Stimulated activated CD8-positive, alpha-beta memory T cell treated with anti-CD3 and anti-CD28 coated beads, Interleukin-4, amount 100 ng/mL, for 24 hours (primary cell): ENCODE results near the gene KATNB1.
"Not testable (repeated sequence)": the region's sequence is repeated elsewhere in the genome, so short reads cannot be mapped to it uniquely, and the experiment has no call there.

Experiments
- DNase-seq: peaks from one replicate; pipeline ENCODE4 v3.0.0-alpha.2; 2020; ENCODE audit warnings: low read depth

Gene KATNB1

GRCh38 chr16:57774705-57775285 lies 39.2 kb downstream of the KATNB1 start:
- DNase-seq: no peak

GRCh38 chr16:57775661-57776469 lies 40.3 kb downstream of the KATNB1 start:
- no peak for DNase-seq

- no peak for DNase-seq
Measured at GRCh38 chr16:57778658-57779057, 43.1 kb downstream of the KATNB1 start.

DNA sequence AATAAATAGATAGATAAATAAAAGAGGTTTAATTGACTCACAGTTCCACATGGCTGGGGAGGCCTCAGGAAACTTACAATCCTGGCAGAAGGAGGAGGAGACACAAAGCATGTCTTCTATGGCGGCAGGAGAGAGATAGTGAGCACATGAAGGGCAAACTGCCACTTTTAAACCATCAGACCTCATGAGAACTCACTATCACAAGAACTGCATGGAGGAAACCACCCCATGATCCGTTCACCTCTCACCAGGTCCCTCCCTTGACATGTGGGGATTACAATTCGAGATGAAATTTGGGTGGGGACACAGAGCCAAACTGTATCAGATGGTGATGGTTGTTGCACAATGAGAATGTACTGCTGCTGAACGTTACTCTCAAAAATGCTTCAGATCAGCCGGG lies 44.3 kb downstream of the KATNB1 start:
- not testable (repeated sequence) for DNase-seq

- no peak for DNase-seq
Measured at GRCh38 chr16:57781349-57781740, 45.8 kb downstream of the KATNB1 start.

- no peak for DNase-seq
Measured at GRCh38 chr16:57781741-57782606, 46.4 kb downstream of the KATNB1 start.

DNA sequence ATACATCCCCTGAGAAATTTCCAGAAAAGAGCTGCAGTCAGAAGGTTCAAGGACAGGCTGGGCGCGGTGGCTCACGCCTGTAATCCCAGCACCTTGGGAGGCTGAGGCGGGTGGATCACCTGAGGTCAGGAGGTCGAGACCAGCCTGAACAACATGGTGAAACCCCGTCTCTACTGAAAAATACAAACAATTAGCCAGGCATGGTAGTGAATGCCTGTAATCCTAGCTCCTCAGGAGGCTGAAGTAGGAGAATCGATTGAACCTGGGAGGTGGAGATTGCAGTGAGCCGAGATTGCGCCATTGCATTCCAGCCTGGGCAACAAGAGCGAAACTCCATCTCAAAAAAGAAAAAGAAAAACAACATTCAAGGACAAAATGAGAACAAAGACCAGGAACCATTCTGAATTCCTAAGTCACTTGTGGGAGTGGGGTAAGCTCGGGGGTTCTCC lies 47.1 kb downstream of the KATNB1 start:
- not testable (repeated sequence) for DNase-seq

- DNase-seq: no peak
Measured at GRCh38 chr16:57783116-57783515, 47.5 kb downstream of the KATNB1 start.

GRCh38 chr16:57783883-57784282 lies 48.3 kb downstream of the KATNB1 start:
- no peak for DNase-seq

DNA sequence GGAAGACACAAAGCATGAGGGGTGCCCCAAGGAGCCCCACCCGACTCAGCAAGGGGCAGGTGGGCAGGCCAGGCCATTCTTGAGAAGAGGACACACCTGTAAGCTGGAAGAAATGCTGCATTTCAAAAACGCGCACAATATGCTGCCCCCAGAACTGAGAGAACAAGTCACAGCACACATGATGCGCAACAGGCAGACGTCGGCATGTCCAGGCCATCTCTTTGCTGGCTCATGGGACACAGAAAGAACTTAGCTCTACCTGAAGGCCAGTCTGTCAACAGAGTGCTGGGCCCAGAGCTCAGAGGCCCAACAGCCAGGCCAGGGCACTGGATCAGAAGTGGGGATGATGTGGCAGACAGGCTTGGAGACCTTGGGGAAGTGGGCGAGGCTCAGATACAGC lies 48.8 kb downstream of the KATNB1 start:
- no peak for DNase-seq

DNA sequence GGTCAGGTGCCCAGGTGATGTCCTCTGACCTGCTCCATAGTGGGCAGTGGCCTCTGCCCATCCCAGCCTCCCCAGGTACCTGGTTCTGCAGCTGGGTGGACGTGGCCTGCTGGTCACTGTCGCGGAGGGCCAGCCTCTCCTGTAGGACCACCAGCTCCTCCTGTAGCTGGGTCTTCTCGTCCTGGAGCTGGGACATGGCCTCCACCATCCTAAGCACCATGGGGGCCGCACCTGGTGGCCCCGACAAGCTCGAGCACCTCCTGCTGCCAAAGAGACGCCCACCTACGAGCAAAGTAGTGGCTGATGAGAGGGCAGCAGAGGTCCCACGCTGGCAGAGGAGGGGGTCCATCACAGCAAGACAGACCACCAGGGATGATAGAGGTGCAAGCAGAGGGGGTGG lies 49.8 kb downstream of the KATNB1 start:
- no peak for DNase-seq

- no peak for DNase-seq
Measured at GRCh38 chr16:57785924-57786323, 50.4 kb downstream of the KATNB1 start.

DNA sequence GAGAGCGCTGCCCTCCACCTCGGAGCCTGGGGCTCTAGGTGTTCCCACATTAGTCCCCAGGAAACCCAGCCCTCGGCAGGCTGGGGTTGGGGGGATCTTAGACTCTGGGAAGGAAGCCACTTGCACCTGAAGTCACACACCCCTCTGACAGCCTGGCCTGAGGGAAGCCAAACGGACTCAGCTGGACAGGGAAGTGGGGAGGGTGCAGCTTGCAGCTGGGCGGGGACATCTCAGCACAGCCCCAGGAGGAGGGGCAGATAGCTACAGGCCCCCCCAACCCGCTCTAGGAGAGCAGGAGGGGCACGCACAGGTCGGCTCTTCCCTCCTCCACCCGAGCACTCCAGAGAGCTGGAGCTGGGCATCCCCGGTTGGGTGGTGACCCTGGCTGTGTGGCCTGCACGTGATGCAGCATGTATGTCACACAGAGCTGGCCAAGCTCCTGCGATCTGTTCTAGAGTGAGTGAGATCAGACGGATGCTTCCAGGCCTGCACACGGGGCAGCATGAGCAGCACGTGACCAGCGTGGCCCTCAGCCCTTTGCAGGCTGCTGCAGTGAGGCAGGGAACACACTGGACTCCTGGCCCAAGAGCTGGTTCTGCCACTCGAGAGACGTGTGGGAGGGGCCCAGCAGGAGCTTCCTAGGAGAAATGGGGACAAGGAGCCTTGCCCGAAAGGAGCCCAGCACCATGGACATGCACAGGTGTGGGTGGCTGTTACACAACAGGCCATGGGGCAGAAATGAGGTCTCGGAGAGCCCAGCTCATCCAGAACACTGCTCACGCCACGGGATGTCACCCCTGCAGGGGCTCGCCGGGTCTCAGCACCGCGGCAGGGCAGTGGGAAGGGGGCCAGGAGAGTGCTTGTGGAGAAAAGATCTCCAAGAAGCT lies 51.3 kb downstream of the KATNB1 start:
- DNase-seq: no peak

DNA sequence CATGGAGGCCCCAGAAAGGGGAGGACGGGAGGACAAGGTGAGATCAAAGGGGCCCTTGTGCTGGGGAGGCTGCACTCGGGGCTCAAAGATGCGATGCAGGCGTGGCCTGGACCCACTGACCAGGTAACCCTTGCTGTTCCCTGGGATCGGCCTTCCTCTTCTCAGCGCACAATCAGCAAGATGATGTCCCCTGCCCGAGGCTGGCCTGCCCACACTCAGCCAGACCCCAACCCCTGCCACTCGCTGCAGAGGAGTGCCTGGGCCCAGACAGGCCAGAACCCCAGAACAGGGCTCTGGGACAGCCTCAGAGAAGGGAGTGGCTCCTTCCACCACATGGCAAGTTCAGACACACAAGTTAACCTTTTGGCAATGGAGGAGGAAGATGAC lies 51.9 kb downstream of the KATNB1 start:
- no peak for DNase-seq

- DNase-seq: no peak
Measured at GRCh38 chr16:57788252-57788841, 52.8 kb downstream of the KATNB1 start.

- no peak for DNase-seq
Measured at GRCh38 chr16:57788951-57789350, 53.4 kb downstream of the KATNB1 start.

DNA sequence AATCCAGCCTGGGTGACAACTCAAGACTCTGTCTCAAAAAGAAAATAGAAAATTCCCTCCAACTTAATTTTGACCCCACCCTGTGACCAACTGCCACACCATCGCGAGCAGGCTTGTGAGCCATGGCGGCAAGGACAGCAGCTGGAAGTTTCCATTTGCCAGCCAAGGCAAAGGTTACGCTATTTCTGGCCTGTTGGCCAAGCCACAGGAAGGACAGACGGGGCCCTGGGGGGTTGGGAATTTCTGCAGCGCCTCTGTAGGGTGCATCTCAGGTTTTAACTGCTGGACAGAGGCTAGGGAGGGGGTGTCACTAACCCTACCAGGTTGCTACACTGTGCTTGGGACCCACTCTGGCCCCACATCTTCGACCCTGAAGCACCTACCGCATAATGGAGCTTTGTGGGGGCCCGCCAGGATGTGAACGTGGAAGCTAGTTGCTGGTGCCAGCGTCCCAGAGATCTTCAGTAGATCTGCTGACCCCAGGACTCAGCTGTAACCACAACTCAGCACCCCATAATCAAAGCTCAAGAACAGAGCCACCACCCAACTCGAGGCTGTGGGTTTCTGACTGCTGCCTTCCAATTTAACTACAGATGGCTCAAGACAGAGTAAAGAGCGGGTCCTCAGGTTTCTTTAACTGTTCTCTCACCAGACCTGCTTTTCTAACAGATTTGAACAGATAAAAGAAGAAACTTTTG lies 55.8 kb downstream of the KATNB1 start:
- no peak for DNase-seq

- DNase-seq: no peak
Measured at GRCh38 chr16:57791893-57792461, 56.4 kb downstream of the KATNB1 start.

DNA sequence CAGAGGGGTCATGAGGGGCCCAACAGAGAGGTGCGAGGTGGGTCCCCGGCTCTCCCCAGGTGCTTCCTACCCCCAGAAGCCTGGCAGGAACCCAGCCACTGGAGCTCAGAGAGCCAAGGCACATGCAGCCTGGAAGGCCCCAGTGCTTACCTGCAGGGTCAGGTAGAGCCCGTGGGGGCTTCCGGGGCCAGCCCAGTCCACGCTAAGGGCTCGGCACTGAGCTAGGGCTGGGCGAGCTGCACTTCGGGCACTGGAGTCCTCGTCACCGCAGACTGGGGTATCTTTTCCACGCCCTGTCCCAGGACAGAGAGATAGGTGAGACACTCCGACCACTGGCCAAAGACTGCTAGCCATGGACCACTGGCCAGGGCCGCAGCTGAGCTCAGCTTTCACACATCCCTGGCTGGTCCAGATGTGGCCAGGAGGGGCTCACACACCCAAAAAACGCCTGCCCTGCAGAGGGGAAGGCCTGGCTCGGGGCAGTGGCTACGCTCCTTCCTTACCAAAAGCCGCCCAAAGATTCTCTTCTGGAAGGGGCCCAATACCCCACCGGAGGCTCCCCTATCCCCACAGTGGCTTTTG lies 59.4 kb downstream of the KATNB1 start:
- DNase-seq: no peak

DNA sequence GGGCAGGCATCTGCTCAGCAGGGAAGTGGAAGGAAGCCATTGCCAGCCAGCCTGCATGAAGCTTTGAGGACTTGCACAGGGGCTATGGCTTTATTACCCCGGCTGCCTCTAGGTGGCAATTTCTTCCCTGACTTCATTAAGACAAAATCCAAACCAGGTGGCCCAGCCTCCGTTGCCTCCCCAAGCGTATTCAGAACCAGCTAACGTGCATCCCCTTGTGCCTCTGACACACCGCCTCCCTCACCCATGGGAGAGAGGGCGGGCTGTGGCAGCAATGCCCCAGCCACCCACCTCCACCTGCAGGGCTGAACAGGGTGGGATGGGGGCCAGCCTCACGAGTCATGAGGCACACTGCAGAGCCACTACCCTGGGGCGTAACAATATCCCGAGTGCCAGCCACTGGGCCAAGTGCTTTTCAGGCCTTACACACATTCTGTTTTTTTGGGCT lies 59.9 kb downstream of the KATNB1 start:
- DNase-seq: peak; percentile 21
